Breast epithelium (tissue), 3 donors: ENCODE data around the gene PRDM16.

Source experiments
- POLR2A ChIP-seq: fragments of 450-650 bp; IDR thresholded peaks from one replicate; pipeline ENCODE4 v1.6.1; 2016; ENCODE audit warnings: antibody characterized with exemption, mild to moderate bottlenecking, moderate library complexity
- TF ChIP-seq, protein P1 (sequence below), 3 donors: fragments of 450-650 bp; IDR thresholded peaks; one replicate each; pipeline ENCODE4 v1.5.1; 2016 to 2017; ENCODE audit warnings: antibody characterized with exemption in 3 of 3, mild to moderate bottlenecking in 3 of 3, moderate library complexity in 3 of 3

- TF ChIP-seq, protein P1, sequence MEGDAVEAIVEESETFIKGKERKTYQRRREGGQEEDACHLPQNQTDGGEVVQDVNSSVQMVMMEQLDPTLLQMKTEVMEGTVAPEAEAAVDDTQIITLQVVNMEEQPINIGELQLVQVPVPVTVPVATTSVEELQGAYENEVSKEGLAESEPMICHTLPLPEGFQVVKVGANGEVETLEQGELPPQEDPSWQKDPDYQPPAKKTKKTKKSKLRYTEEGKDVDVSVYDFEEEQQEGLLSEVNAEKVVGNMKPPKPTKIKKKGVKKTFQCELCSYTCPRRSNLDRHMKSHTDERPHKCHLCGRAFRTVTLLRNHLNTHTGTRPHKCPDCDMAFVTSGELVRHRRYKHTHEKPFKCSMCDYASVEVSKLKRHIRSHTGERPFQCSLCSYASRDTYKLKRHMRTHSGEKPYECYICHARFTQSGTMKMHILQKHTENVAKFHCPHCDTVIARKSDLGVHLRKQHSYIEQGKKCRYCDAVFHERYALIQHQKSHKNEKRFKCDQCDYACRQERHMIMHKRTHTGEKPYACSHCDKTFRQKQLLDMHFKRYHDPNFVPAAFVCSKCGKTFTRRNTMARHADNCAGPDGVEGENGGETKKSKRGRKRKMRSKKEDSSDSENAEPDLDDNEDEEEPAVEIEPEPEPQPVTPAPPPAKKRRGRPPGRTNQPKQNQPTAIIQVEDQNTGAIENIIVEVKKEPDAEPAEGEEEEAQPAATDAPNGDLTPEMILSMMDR (IDR thresholded peaks at IDR 0.05) = no peak
- no peak for TF ChIP-seq POLR2A
Observed at GRCh38 chr1:3079381-3080052, 10.5 kb downstream of the PRDM16 start.
